Measurements from ENCODE around the gene IL34. TPM values are rescaled to one million over a fixed set of nuclear protein-coding genes. Genes with fewer than 3 reads are reported as not detected.

IL34 gene
- total and polyA plus RNA-seq, 2 donors from 2014 or later: 5.9 to 7.4 TPM

DNA sequence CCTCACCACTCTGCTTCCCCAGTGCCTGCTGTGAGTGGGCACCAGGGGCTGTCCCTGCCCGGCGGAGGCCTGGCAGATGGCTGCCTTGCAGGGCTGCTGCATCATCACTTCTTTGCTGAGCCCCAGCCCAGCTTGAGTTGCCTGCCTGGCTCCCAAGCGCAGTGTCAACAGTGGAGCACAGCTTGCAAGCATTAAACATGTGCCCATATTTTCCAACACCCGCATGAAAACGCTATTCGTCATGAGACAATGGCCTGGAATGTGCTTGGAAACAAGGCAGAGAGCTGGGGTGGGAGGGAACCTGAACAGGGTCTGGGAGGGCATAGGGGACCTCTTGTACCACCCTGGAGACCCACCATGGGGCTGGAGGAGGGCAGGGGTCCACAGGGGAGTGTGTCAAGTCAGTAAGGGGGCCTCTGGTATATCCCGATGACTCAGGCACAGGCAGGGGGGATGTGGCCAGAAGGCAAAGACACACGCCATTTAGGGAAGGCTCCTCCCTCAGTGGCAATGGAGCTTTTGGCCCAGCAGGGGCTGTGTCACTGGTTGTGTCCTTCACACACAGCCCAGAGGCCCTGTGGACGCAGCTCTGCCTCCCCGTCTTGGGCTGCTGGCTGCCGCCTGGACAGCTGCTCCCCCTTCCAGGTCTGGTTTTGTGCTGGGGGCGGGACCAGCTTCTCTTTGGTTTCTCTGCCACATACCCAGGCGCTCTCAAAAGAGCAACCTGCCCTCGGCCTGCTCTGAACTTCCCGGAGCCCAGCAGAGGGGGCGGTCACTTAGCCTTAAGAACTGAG lies 56.9 kb downstream of the IL34 start:
- H3K4me3 ChIP-seq (ENCODE audit: low read length in 3 of 3): no peak overlapping the region
- intact Hi-C loops (cut with DNase I): no loop called here
- peak overlapping the region; percentile 35 to 59 for H3K27ac ChIP-seq (ENCODE audit: low read depth in 2 of 2, low read length in 2 of 2)
- no peaks in the 10 kb centered on the region for H3K9me3 ChIP-seq (ENCODE audit: control insufficient read depth in 2 of 3, insufficient read depth in 1 of 3, low read length in 3 of 3)
- no peak for TF ChIP-seq CTCF (IDR thresholded peaks at IDR 0.05; ENCODE audit: borderline replicate concordance, extremely low read depth, insufficient read depth)
- no peaks in the 10 kb centered on the region for H3K36me3 ChIP-seq (ENCODE audit: control insufficient read depth in 2 of 3, insufficient read depth in 3 of 3, low read length in 3 of 3)
- no peak for FAIRE-seq
- H3K4me1 ChIP-seq (ENCODE audit: control insufficient read depth in 2 of 3, insufficient read depth in 2 of 3, low read depth in 1 of 3, low read length in 3 of 3): peaks cover 5 to 53% (median 36%) of the 10 kb centered on the region in 3 donors
- peak overlapping the region in 1 of 3 donors; percentile 40 for H3K9ac ChIP-seq (ENCODE audit: low read length in 3 of 3)
- no peaks in the 10 kb centered on the region for H3K27me3 ChIP-seq (ENCODE audit: control insufficient read depth, insufficient read depth, low read length)
- peak in 3 of 5 donors; percentile 56 to 75 (median 67) for DNase-seq

DNA sequence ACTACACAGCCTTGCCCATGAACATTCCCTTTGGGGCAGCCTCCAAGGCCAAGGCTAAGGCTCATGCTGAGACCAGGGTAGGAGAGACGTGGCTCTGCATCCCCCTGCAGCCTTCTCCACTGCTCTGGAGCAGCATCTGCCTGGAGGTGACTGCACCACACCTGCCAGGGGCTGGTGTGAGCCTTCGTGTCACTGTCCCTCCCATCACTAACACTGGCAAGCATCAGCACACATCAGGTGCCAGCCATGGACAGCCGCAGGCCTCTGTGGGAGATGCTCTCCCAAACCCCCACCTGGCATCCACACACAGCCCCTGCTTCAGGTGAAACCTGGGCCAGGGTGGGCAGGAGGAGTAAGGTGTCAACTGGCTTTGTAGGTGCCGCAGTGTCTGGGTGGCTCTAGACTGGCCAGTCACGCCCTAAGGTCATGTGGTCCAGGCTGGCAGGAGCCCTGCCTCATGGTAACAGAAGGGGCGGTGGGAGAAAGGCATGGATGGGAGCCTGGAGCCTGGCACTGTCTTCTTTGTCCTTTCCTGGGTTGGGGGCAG lies 57.5 kb downstream of the IL34 start:
- H3K27ac ChIP-seq (ENCODE audit: low read depth in 2 of 2, low read length in 2 of 2): peak overlapping the region; percentile 35 to 59
- intact Hi-C loops (cut with DNase I): no loop called here
- no peak for FAIRE-seq
- DNase-seq: no peak
- H3K36me3 ChIP-seq (ENCODE audit: control insufficient read depth in 2 of 3, insufficient read depth in 3 of 3, low read length in 3 of 3): no peaks in the 10 kb centered on the region
- TF ChIP-seq CTCF (IDR thresholded peaks at IDR 0.05; ENCODE audit: borderline replicate concordance, extremely low read depth, insufficient read depth): no peak
- peak overlapping the region in 1 of 3 donors; percentile 40 for H3K9ac ChIP-seq (ENCODE audit: low read length in 3 of 3)
- no peak overlapping the region for H3K4me3 ChIP-seq (ENCODE audit: low read length in 3 of 3)
- H3K27me3 ChIP-seq (ENCODE audit: control insufficient read depth, insufficient read depth, low read length): no peaks in the 10 kb centered on the region
- H3K9me3 ChIP-seq (ENCODE audit: control insufficient read depth in 2 of 3, insufficient read depth in 1 of 3, low read length in 3 of 3): no peaks in the 10 kb centered on the region
- H3K4me1 ChIP-seq (ENCODE audit: control insufficient read depth in 2 of 3, insufficient read depth in 2 of 3, low read depth in 1 of 3, low read length in 3 of 3): peaks cover 5 to 57% (median 42%) of the 10 kb centered on the region in 3 donors

- H3K9ac ChIP-seq (ENCODE audit: low read length in 3 of 3): peak overlapping the region in 1 of 3 donors; percentile 40
- H3K27ac ChIP-seq (ENCODE audit: low read depth in 2 of 2, low read length in 2 of 2): no peak overlapping the region
- H3K4me3 ChIP-seq (ENCODE audit: low read length in 3 of 3): no peak overlapping the region
- no peaks in the 10 kb centered on the region for H3K27me3 ChIP-seq (ENCODE audit: control insufficient read depth, insufficient read depth, low read length)
- H3K4me1 ChIP-seq (ENCODE audit: control insufficient read depth in 2 of 3, insufficient read depth in 2 of 3, low read depth in 1 of 3, low read length in 3 of 3): peaks cover 5 to 57% (median 44%) of the 10 kb centered on the region in 3 donors
- H3K9me3 ChIP-seq (ENCODE audit: control insufficient read depth in 2 of 3, insufficient read depth in 1 of 3, low read length in 3 of 3): no peaks in the 10 kb centered on the region
- intact Hi-C loops (cut with DNase I): no loop called here
- FAIRE-seq (no peak), DNase-seq (no peak)
- no peak for TF ChIP-seq CTCF (IDR thresholded peaks at IDR 0.05; ENCODE audit: borderline replicate concordance, extremely low read depth, insufficient read depth)
- no peaks in the 10 kb centered on the region for H3K36me3 ChIP-seq (ENCODE audit: control insufficient read depth in 2 of 3, insufficient read depth in 3 of 3, low read length in 3 of 3)
Observed at GRCh38 chr16:70704586-70704985, 58.2 kb downstream of the IL34 start.

All from kidney (tissue), 14 donors.